NB4 (cell line): ENCODE measurements around the gene KCNIP2.
"Not testable (repeated sequence)": the region's sequence is repeated elsewhere in the genome, so short reads cannot be mapped to it uniquely, and the experiment has no call there.

ENCODE experiments used
- DNase-seq: peaks from one replicate; pipeline ENCODE4 v3.0.0; 2010; ENCODE audit warnings: low read depth
- H3K4me3 ChIP-seq: one replicate; pipeline ENCODE4 v1.5.1; 2011; ENCODE audit warnings: mild to moderate bottlenecking, low read depth, low read length, moderate library complexity
- CTCF ChIP-seq: IDR thresholded peaks from one replicate; pipeline ENCODE4 v1.5.1; 2012; ENCODE audit warnings: low read depth, low read length
- MAX ChIP-seq: IDR thresholded peaks from 2 replicates; pipeline ENCODE4 v1.6.1; 2011; ENCODE audit warnings: low read depth, low read length
- MYC ChIP-seq: IDR thresholded peaks from 2 replicates; pipeline ENCODE4 v1.6.1; 2011; ENCODE audit warnings: low read depth, low read length
- POLR2A ChIP-seq: IDR thresholded peaks from 2 replicates; pipeline ENCODE4 v1.6.1; 2011; ENCODE audit warnings: mild to moderate bottlenecking; ENCODE audit not compliant: insufficient read length; ENCODE audit errors: extremely low read depth

Gene KCNIP2

GRCh38 chr10:101807158-101807557 is 36.4 kb downstream of the KCNIP2 start:
- TF ChIP-seq POLR2A: no peak
- no peak for TF ChIP-seq MYC
- TF ChIP-seq MAX: no peak
- TF ChIP-seq CTCF: no peak
- no peak for DNase-seq
- no peak overlapping the region for H3K4me3 ChIP-seq

- H3K4me3 ChIP-seq: no peak overlapping the region
- TF ChIP-seq MAX: no peak
- TF ChIP-seq MYC: no peak
- TF ChIP-seq CTCF: no peak
- TF ChIP-seq POLR2A: no peak
- DNase-seq: no peak
These were observed 40.1 kb downstream of the KCNIP2 start for GRCh38 chr10:101803511-101803910.

GRCh38 chr10:101797403-101798059 is 46.1 kb downstream of the KCNIP2 start:
- no peak overlapping the region for H3K4me3 ChIP-seq
- DNase-seq: no peak
- TF ChIP-seq CTCF: no peak
- TF ChIP-seq MAX: no peak
- TF ChIP-seq POLR2A: no peak
- TF ChIP-seq MYC: no peak

- no peak overlapping the region for H3K4me3 ChIP-seq
- DNase-seq: no peak
- TF ChIP-seq MAX (no peak), MYC (no peak), CTCF (no peak), POLR2A (no peak)
These were observed 50.1 kb downstream of the KCNIP2 start for GRCh38 chr10:101793526-101793925.

GRCh38 chr10:101789686-101790085 is 53.9 kb downstream of the KCNIP2 start:
- TF ChIP-seq CTCF: no peak
- no peak for TF ChIP-seq MAX
- TF ChIP-seq MYC: no peak
- no peak for TF ChIP-seq POLR2A
- no peak for DNase-seq
- H3K4me3 ChIP-seq: no peak overlapping the region

- not testable (repeated sequence) for DNase-seq, H3K4me3 ChIP-seq
These were observed 54.4 kb downstream of the KCNIP2 start for GRCh38 chr10:101789231-101789630.
